K562 (cell line): ENCODE results near the gene MED16.

ENCODE experiments used
- ASH1L ChIP-seq: fragments of 450-650 bp; IDR thresholded peaks from 2 replicates; pipeline ENCODE4 v1.6.1; 2018; ENCODE audit warnings: borderline replicate concordance, mild to moderate bottlenecking, low read depth; ENCODE audit not compliant: partially characterized antibody
- BRF2 ChIP-seq: IDR thresholded peaks from 3 replicates; pipeline ENCODE4 v1.6.1; 2011; ENCODE audit warnings: borderline replicate concordance, mild to moderate bottlenecking; ENCODE audit not compliant: insufficient read length, insufficient read depth
- CBX2 ChIP-seq: fragments of 200-600 bp; sonication (generic); IDR thresholded peaks from one replicate; pipeline ENCODE4 v1.6.1; 2012; ENCODE audit warnings: mild to moderate bottlenecking, low read length, inconsistent platforms; ENCODE audit not compliant: insufficient read depth, poor library complexity, severe bottlenecking
- CTCF ChIP-seq, 3 experiments: IDR thresholded peaks in 2 of 3; conservative IDR thresholded peaks in 1 of 3; 2 replicates each; pipeline ENCODE4 v1.5.1; 2011 to 2012; ENCODE audit warnings: low read length in 3 of 3, mild to moderate bottlenecking in 3 of 3, control low read depth in 2 of 3, improper control_type of control experiment in 1 of 3, inconsistent platforms in 1 of 3, low read depth in 1 of 3, mixed read lengths in 1 of 3, moderate library complexity in 1 of 3; ENCODE audit not compliant: insufficient read depth in 2 of 3
- KDM1A ChIP-seq, 2 experiments: fragments of 450-650 bp; IDR thresholded peaks; 2 replicates each; pipeline ENCODE4 v1.6.1; 2016; ENCODE audit warnings: mild to moderate bottlenecking in 2 of 2
- MBD2 ChIP-seq: sonication (generic); IDR thresholded peaks from 2 replicates; pipeline ENCODE4 v1.6.1; 2016; ENCODE audit warnings: low read depth, borderline replicate concordance
- PTBP1 ChIP-seq: fragments of 200-400 bp; formaldehyde crosslinking; IDR thresholded peaks from 2 replicates; pipeline ENCODE4 v1.6.1; 2017; ENCODE audit warnings: low read depth, low read length
- RBM39 ChIP-seq: fragments of 200-400 bp; formaldehyde crosslinking; optimal IDR thresholded peaks from 2 replicates; pipeline ENCODE3; 2018; ENCODE audit warnings: low read depth, low read length
- RFX5 ChIP-seq: IDR thresholded peaks from 2 replicates; pipeline ENCODE4 v1.6.1; 2011; ENCODE audit warnings: low read depth, mild to moderate bottlenecking, improper control_type of control experiment, low read length
- SNIP1 ChIP-seq: fragments of 450-650 bp; IDR thresholded peaks from 2 replicates; pipeline ENCODE4 v1.7.1; 2017; ENCODE audit warnings: low read depth, mild to moderate bottlenecking
- ZFX ChIP-seq: sonication (generic); formaldehyde crosslinking; IDR thresholded peaks from 2 replicates; pipeline ENCODE4 v1.8.0; 2022; ENCODE audit warnings: mild to moderate bottlenecking, missing genetic modification reagents, moderate library complexity
- ZNF174 ChIP-seq: fragments of 250-450 bp; sonication (Bioruptor Pico); IDR thresholded peaks from 2 replicates; pipeline ENCODE4 v1.4.0; 2020; ENCODE audit warnings: mild to moderate bottlenecking
- ZNF507 ChIP-seq: conservative IDR thresholded peaks from 2 replicates; pipeline ENCODE4 v1.6.1; 2017; ENCODE audit warnings: missing genetic modification characterization, missing compliant biosample characterization

DNA sequence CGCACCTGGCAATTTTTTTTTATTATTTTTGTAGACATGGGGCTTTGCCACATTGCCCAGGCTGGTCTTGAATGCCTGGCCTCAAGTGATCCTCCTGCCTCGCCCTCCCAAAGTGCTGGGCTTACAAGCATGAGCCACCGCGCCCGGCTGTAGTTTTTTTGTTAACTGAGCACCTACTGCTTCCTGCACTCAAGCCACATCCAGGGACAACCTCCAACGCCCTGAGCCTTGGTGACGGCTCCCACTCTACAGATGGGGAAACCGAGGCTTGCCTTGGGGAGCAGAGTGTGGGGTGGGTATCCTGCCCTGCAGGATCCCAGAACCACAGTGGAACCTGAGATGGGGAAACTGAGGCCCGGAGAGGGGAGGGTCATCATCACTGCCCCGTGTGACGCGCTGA is 37.8 kb downstream of the MED16 start:
- TF ChIP-seq RFX5 (no peak), BRF2 (no peak), CTCF (IDR thresholded peaks at IDR 0.05 in 2 of 3, conservative IDR thresholded peaks at IDR 0.05 in 1 of 3; ENCODE audit: insufficient read depth in 2 of 3, low read depth in 1 of 3, low read length in 3 of 3) (no peak), ZNF174 (no peak), RBM39 (no peak), CBX2 (no peak), ASH1L (no peak), SNIP1 (no peak), PTBP1 (no peak), MBD2 (no peak), KDM1A (IDR thresholded peaks at IDR 0.05) (no peak), ZFX (no peak), ZNF507 (no peak)
